Measurements from ENCODE around the gene DUSP5. TPM values are rescaled to one million over a fixed set of nuclear protein-coding genes. Genes with fewer than 3 reads are reported as not detected.
"Not testable (repeated sequence)": the region's sequence is repeated elsewhere in the genome, so short reads cannot be mapped to it uniquely, and the experiment has no call there.

Gene DUSP5
- 10 to 100 TPM; 10.8 to 13.9 (median 11.7) TPM for polyA plus RNA-seq (ENCODE audit: insufficient read length in 3 of 3)
- long read RNA-seq, donor 1, transcript DUSP5-201 (4 exons, 2,557 nt): major isoform, 5 of 12 reads
- long read RNA-seq, donor 1, partial matches to known transcripts: 7 of 12 reads
- long read RNA-seq, donor 1, other reads (novel, unspliced or antisense): 0 of 12 reads
- long read RNA-seq, donor 2, partial matches to known transcripts: 7 of 9 reads
- long read RNA-seq, donor 2, other reads (novel, unspliced or antisense): 0 of 9 reads
- long read RNA-seq, donor 3, transcript DUSP5-201 (4 exons, 2,557 nt): major isoform, 7 of 7 reads
- long read RNA-seq, donor 3, partial matches to known transcripts: 0 of 7 reads
- long read RNA-seq, donor 3, other reads (novel, unspliced or antisense): 0 of 7 reads
- long read RNA-seq, donor 4, partial matches to known transcripts: 0 of 4 reads
- long read RNA-seq, donor 4, other reads (novel, unspliced or antisense): 0 of 4 reads
- long read RNA-seq, donor 5: 0 reads
- long read RNA-seq, donor 6, transcript DUSP5-201 (4 exons, 2,557 nt): major isoform, 7 of 13 reads
- long read RNA-seq, donor 6, partial matches to known transcripts: 6 of 13 reads
- long read RNA-seq, donor 6, other reads (novel, unspliced or antisense): 0 of 13 reads
- long read RNA-seq, donor 7, transcript DUSP5-201 (4 exons, 2,557 nt): major isoform, 6 of 6 reads
- long read RNA-seq, donor 7, partial matches to known transcripts: 0 of 6 reads
- long read RNA-seq, donor 7, other reads (novel, unspliced or antisense): 0 of 6 reads
- long read RNA-seq, donor 8, transcript DUSP5-201 (4 exons, 2,557 nt): major isoform, 6 of 6 reads
- long read RNA-seq, donor 8, partial matches to known transcripts: 0 of 6 reads
- long read RNA-seq, donor 8, other reads (novel, unspliced or antisense): 0 of 6 reads
- long read RNA-seq, donor 9, partial matches to known transcripts: 0 of 2 reads
- long read RNA-seq, donor 9, other reads (novel, unspliced or antisense): 0 of 2 reads
- long read RNA-seq, donor 10, transcript DUSP5-201 (4 exons, 2,557 nt): major isoform, 6 of 6 reads
- long read RNA-seq, donor 10, partial matches to known transcripts: 0 of 6 reads
- long read RNA-seq, donor 10, other reads (novel, unspliced or antisense): 0 of 6 reads
- long read RNA-seq, donor 11, transcript DUSP5-201 (4 exons, 2,557 nt): major isoform, 5 of 5 reads
- long read RNA-seq, donor 11, partial matches to known transcripts: 0 of 5 reads
- long read RNA-seq, donor 11, other reads (novel, unspliced or antisense): 0 of 5 reads
- long read RNA-seq, donor 12, partial matches to known transcripts: 0 of 1 reads
- long read RNA-seq, donor 12, other reads (novel, unspliced or antisense): 0 of 1 reads
- long read RNA-seq, donor 13: 0 reads
- long read RNA-seq, donor 14, partial matches to known transcripts: 0 of 4 reads
- long read RNA-seq, donor 14, other reads (novel, unspliced or antisense): 0 of 4 reads
- long read RNA-seq, donor 15, transcript DUSP5-201 (4 exons, 2,557 nt): major isoform, 5 of 5 reads
- long read RNA-seq, donor 15, partial matches to known transcripts: 0 of 5 reads
- long read RNA-seq, donor 15, other reads (novel, unspliced or antisense): 0 of 5 reads
- long read RNA-seq, donor 16, transcript DUSP5-201 (4 exons, 2,557 nt): major isoform, 11 of 11 reads
- long read RNA-seq, donor 16, partial matches to known transcripts: 0 of 11 reads
- long read RNA-seq, donor 16, other reads (novel, unspliced or antisense): 0 of 11 reads

GRCh38 chr10:110497438-110498086 lies at the start of gene DUSP5:
DUSP5 (plus strand) TSS chr10:110497907; CDS start chr10:110498122, 215 bp downstream.
- DNase-seq (ENCODE audit: extremely low read depth in 1 of 11, low read depth in 9 of 11, low spot score in 4 of 11): peak; percentile 85 to 95 (median 92)

DNA sequence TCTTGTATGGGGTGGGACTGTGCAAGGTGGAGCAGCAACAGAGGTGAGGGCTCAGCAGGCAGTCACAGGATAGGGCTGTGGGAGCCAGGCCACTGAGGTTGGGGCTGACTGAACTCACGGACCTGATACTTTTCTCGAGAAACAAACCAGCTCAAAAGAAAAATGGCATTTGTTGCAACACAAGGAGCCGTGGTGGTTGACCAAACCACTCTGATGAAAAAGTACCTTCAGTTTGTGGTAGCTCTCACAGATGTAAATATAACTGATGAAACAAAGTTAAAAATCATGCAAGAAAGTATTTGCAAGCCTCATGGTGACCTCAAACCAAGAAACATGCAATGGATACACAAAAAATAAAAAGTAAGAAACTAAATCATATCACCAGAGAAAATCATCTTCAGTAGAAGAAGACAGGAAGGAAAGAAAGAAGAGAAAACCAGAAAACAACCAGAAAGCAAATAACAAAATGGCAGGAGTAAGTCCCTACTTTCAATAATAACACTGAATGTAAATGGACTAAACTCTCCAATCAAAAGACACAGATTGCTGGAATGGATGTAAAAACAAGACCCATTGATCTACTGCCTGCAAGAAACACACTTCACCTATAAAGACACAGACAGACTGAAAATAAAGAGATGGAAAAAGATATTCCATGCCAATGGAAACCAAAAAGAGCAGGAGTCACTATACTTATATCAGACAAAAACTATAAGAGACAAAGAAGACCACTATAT lies 48.9 kb upstream of the DUSP5 start:
- DNase-seq (ENCODE audit: extremely low read depth in 1 of 11, low read depth in 9 of 11, low spot score in 4 of 11): no peak

DNA sequence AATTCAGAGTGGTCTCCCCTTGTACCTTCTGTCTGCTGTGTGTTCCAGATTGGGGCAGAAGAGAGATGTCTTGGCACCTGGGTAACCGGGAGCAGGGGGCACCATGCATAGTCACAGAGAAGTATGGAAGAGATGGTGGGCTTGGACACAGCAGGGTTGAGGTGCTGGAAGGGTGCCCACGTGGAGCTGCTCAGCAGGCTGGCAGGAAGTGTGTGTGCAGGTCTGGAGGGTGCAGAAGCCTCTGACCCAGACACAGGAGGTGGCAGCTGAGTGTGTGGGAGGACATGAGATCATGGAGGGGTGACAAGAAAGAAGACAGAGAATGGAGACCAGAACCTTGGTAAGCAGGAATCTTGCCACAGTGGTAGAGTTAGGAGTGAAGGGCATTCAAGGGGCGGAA lies 42.3 kb upstream of the DUSP5 start:
- no peak for DNase-seq (ENCODE audit: extremely low read depth in 1 of 11, low read depth in 9 of 11, low spot score in 4 of 11)

DNA sequence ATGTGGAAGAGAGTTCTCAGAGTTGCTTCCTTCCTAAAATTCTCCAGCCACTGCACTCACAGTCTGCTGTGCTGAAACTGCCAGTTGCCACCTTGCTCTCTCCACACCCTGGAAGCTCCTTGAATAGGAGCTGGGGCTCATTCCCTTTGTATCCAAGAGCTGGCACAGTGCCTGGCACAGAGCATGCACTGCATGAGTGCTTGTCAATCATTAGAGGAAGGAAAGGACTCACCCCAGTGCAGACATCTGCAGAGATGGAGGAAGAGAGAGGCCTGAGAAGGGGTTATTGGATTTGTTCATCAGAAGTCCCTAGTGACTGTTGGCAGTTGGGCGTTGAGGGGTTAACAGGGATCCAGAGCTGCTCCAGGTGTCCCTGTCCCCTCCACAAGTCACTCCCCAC lies 41.7 kb upstream of the DUSP5 start:
- no peak for DNase-seq (ENCODE audit: extremely low read depth in 1 of 11, low read depth in 9 of 11, low spot score in 4 of 11)

- no peak for DNase-seq (ENCODE audit: extremely low read depth in 1 of 11, low read depth in 9 of 11, low spot score in 4 of 11)
Measured at GRCh38 chr10:110456523-110457091, 41.1 kb upstream of the DUSP5 start.

- no peak for DNase-seq (ENCODE audit: extremely low read depth in 1 of 11, low read depth in 9 of 11, low spot score in 4 of 11)
Measured at GRCh38 chr10:110457851-110458250, 39.9 kb upstream of the DUSP5 start.

DNA sequence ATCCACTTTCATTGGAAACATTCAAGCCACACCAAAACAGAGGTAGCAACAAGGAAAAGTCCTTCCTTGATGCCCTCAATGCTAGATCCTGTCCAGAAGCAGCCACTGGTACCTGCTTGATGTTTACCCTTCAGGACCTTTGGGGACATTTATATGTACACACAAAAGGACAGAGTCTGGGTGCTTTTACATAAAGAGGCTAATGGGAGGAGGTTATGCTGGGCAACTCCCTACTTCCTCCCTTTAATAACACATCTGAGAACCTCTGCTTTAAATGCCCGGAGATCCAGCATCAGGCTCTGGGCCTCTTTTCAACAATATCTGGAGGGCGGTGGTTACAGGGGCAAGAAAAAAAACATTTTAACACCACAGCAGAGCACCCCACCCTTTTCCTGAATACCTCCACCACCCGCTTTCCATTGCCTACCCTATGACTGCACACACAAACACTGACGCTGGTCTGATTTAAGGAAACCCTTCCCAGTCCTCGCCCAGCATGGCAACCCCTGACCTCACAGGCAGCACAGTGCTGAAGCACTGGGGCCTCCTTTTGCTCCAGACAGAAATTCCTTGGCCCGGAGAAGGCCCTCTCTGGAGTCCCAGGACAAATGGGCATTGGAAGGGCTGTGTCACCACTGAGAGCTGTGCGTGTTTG lies 39.3 kb upstream of the DUSP5 start:
- DNase-seq (ENCODE audit: extremely low read depth in 1 of 11, low read depth in 9 of 11, low spot score in 4 of 11): no peak

DNA sequence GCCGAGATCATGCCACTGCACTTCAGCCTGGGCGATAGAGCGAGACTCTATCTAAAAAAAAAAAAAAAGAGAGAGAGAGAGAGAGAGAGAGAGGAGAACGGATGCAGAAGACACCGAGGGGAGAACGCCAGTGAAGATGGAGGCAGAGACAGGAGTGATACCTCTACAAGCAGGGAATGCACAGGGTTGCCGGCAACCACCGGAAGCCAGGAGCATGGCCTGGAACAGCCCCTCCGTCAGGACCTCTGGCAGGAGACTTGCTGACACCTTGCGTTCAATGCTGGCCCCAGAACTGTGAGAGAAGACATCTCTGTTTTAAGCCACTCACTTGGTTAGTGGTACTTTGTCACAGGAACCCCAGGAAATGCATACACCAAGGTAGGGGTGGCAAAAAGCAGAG lies 38.1 kb upstream of the DUSP5 start:
- DNase-seq (ENCODE audit: extremely low read depth in 1 of 11, low read depth in 9 of 11, low spot score in 4 of 11): no peak

DNA sequence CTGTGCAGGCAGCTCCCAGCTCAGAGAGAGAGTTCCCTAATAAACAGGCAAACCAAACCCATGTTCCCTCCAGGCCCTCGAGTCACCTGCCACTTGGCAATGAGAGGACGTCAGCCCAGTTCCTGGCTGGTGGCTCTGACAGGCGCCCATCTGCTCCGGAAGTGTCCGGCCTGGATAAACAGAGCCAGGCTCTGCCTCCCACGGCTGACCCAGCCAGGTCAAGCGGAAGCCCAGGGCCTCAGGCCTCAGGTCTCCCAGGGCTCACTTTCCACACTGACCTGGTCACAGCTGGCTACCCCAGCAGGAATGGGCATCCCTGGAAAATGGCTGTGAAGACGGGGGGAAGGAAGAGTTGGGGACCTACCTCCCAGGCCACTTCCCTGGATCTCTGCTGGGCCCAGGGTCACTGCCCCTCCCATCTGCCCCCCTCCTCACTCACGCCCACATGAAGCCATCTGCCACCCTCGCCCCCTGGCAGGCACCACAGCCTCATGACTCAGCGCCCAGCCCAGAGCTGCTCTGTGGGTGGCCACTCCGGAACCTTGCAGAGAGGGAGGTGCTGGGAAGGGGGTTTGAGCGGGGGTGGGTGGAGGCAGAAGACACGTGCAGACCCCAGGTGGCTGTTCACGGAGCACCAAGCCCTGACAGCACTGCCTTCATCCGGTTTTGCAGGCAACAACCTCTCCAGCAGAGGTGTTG lies 37.4 kb upstream of the DUSP5 start:
- no peak for DNase-seq (ENCODE audit: extremely low read depth in 1 of 11, low read depth in 9 of 11, low spot score in 4 of 11)

- no peak for DNase-seq (ENCODE audit: extremely low read depth in 1 of 11, low read depth in 9 of 11, low spot score in 4 of 11)
Measured at GRCh38 chr10:110461088-110461487, 36.6 kb upstream of the DUSP5 start.

DNA sequence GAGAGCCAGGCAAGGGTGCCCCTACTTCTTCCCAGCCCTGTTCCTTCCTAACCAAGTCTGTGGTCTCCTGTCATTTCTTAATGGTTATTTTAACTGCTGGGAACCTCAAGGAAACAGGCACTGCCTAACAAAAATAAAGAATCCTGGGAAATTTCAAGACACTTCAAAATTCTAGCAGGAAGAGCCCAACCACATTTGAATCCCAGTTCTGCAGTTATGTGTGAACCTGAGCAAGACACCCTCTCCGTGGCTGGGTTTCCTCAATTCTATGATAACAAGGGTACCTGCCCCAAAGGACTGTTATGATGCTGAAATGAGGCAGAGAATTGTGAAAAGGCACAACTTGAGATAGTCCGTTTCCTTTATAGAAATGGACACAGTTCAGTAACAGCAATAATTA lies 36.2 kb upstream of the DUSP5 start:
- no peak for DNase-seq (ENCODE audit: extremely low read depth in 1 of 11, low read depth in 9 of 11, low spot score in 4 of 11)

GRCh38 chr10:110462166-110463095 lies 35.3 kb upstream of the DUSP5 start:
- DNase-seq (ENCODE audit: extremely low read depth in 1 of 11, low read depth in 9 of 11, low spot score in 4 of 11): no peak

DNA sequence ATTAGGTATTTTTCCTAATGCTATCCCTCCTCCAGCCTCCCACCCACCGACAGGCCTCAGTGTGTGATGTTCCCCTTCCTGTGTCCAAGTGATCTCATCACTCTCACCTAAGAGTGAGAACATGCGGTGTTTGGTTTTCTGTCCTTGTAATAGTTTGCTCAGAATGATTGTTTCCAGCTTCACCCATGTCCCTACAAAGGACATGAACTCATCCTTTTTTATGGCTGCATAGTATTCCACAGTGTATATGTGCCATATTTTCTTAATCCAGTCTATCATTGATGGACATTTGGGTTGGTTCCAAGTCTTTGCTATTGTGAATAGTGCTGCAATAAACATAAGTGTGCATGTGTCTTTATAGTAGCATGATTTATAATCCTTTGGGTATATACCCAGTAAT lies 29.4 kb upstream of the DUSP5 start:
- not testable (repeated sequence) for DNase-seq (ENCODE audit: extremely low read depth in 1 of 11, low read depth in 9 of 11, low spot score in 4 of 11)

- DNase-seq (ENCODE audit: extremely low read depth in 1 of 11, low read depth in 9 of 11, low spot score in 4 of 11): not testable (repeated sequence)
Measured at GRCh38 chr10:110470541-110470940, 27.2 kb upstream of the DUSP5 start.
